ENCODE measurements around the gene TMEM171.

Gene TMEM171

DNA sequence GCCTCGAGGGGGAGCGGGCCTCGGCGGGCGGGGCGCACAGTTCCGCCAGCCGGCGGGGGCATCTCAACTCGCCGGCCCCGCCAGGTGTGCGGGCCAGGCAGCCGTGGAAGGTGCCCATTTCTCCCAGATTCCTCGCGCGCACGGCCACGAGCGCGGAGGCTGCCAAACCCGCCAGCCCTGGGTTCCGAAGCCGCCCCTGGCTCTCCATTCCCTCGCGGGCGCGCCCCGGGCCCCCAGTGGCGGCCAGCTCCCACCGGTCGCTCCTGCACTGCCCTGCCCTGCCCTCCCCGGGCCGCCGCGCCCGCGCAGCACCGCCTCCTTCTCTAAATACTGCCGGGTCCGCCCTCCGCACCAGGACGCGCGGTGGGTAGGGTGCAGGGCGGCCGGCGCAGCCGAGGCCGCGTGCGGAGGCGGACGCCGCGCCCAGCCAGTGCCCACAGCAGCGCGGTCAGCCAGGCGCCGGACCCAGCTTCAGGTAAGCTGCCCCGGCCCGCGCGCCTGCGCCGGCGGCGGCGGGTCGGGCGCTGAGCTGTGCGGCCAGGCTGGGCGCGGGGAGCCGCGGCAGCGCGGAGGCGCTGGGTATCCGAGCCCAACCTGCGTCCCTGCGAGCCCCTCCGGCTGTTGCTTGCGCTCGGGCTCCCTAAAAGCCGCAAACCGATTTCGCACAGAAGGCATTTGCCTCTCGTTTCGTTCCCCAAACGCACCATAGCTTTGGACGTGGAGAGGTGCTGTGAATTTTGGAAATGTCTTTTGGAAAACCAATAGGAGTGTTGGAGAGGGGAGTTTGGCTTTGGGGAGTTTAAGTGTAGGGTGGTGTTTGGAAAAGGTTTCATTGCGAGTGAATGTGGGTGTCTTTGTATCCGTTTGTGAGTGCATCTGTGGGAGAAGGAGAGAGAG is at the start of gene TMEM171:
TSS of gene TMEM171 (plus strand) at position 354 of the 897 bp plus-strand sequence. CDS start 2,799 bp downstream, outside the sequence.
- no peak for DNase-seq

DNA sequence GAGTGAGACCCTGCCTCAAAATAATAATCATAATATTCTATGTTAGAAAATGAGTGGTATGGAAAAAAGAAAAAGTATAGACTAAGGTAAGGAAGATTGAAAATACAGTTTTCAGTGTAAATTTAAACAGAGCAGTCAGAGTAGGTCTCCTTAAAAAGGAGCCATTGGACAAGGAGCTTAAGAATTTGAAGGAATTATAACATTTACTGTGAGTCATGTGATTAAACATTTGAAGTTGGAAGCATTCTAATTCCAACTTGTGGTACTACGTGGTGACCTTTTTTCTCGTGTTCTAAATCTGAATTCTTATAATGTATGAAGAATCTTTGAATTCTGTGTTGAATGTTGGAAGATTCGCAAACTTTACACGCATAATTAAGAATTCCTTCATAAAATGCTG is 39.3 kb upstream of the TMEM171 start:
- no peak for DNase-seq

DNA sequence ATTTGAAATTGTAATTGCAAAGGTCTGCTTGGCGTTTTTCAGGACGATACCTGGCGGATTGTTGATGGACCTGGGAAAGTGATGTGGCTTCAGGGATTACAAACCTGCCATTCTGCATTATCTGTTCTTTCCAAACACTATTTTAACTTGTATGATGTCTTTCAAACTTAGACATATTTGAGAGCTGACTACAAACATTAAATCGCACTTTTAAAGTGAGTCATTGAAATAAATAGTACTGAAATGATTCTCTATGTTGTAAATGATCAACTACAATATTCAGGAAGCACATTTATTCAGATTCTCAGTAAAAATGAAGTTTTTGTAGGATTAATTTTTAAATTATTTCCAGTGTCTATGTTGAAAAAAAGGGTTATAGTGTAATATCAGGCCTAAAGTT is 32.3 kb upstream of the TMEM171 start:
- no peak for DNase-seq

- DNase-seq: no peak
Measured at GRCh38 chr5:73093943-73094342, 26.4 kb upstream of the TMEM171 start.

DNA sequence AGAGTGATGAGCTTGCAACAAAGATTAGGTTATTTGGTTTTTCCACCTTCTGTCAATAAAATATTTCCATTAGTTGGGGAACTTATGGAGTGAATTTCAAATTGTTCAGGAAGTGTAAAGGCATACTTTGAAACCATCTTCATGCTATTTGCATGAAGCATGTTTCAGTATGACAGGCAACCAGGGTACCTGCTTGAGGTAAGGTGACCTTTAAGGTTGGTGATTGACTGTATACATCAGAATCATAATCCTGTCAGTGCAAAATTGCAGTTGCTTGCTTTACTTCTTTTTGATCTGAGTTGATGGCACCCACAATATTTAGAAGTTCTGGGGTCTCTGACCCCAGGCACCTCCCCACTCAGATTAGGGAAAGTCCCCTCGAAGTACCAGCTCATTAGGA is 26.0 kb upstream of the TMEM171 start:
- DNase-seq: no peak

DNA sequence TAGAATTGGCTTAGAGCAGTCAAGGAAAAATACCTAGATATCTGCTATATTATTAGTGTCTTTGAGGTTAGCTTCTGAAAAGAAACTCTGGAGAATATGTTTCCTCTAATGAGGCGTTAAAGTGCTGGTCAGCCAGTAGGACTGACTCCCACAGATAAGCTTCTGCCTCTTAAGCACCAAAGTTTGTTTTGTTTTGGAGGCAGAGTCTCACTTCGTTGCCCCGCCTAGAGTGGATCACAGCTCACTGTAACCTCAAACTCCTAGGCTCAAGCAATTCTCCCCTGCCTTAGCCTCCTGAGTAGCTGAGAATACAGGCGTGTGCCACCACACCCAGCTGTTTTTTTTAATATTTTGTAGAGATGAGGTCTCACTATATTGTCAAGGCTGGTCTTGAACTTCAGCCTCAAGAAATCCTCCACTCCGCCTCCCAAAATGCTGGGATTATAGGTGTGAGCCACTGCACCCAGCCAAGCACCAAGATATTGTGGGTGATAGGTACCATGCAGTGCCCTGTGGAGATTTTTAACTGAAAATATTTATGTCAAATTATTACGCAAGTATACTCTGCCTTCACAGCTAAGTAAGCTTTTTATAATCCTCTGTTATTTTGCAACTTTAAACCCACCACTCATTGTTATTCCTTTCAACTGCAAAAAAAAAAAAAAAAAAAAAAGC is 24.7 kb upstream of the TMEM171 start:
- no peak for DNase-seq

DNA sequence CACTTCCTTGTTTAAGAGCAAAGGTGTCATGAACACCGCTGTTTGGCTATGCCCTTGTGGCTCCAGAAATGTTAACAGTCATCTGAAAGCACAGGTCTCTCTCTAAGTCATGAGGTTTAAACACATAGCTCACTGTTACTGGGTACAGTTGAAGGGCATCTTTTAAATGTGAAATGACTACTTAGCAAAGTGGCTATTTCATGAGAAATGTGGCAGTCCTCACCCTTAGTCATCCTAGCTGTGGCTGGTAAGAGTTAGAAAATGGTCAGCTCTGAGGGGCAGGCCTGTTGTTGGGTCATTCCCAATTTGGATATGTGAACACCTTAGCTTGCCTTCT is 24.2 kb upstream of the TMEM171 start:
- no peak for DNase-seq

DNA sequence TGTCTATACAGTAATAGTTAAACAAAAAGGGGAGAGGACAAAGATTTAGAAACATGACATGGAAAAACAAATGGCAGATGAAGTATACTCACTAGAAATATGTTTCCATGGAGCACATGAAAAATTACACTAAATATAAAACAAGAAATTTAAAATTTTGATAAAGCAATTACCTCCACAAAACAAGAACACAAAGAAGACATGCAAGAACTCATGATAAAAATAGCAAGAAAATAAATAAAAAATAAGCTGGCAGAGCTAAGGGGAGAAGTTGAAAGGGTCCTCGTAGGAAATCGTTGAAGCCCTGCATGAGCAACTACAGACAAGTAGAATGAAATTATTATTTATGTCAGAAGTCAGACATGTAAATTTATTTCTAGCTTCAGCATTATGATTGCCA is 22.6 kb upstream of the TMEM171 start:
- no peak for DNase-seq

GRCh38 chr5:73100109-73100508 is 20.3 kb upstream of the TMEM171 start:
- no peak for DNase-seq

DNA sequence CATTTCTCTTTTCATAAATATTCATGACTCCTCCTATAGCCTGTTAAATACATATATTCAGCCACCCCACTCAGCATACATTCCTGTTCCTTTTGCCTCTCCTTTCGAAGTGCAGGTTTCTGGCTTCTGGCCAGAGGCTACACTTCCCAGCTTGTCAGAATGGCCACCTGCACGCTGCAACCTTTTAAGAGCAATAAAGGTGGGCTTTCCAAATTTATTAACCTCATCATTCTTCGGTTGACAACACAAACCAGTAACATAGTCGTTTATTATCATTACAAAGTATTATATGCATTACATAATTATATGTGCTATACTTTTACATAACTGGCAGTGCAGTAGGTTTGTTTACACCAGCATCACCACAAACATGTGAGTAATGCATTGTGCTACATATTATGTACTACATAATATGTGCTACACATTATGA is 16.5 kb upstream of the TMEM171 start:
- peak; percentile 75 to 81 for DNase-seq

DNA sequence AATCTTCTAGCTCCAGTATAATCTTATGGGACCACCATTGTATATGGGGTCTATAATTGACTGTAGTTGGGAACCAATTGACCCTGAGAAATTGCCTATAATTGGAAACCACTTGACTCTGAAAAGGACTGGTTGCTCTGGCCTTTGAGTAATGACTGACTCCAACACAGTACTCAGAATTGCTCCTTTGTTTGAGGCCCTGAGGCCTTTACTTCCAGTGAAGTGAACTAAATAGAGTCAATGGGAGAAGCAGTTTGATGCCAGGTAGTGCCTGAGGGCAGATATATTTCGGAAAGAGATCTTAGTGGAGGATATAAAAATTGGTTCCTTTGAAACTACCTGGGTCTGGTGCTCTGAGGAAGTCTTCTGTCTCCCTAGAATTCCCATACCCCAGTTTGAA is 16.0 kb upstream of the TMEM171 start:
- DNase-seq: peak in 1 of 2 experiments; percentile 1

GRCh38 chr5:73106335-73106734 is 14.0 kb upstream of the TMEM171 start:
- DNase-seq: no peak

- DNase-seq: no peak
Measured at GRCh38 chr5:73110190-73110589, 10.2 kb upstream of the TMEM171 start.

GRCh38 chr5:73111536-73111935 is 8.8 kb upstream of the TMEM171 start:
- DNase-seq: no peak

DNA sequence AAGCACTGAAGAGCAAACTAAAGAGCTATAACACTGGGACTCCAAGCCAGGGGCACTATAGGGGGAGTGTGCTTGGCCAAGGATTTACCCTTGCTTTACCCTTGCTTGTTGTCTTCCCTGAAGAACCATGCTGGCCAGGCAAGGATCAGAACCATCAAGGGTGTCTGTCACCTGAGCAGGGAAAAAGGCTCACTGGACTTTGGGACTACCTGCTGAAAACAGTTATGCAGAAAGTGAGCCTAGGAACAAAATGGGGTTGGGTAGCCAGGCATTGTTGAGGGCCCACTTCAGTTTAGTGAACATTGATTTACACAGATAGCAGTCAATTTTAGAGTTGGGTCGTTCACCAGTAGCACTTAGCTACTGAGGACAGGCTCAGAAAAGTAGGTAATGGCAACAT is 8.0 kb upstream of the TMEM171 start:
- DNase-seq: no peak

DNA sequence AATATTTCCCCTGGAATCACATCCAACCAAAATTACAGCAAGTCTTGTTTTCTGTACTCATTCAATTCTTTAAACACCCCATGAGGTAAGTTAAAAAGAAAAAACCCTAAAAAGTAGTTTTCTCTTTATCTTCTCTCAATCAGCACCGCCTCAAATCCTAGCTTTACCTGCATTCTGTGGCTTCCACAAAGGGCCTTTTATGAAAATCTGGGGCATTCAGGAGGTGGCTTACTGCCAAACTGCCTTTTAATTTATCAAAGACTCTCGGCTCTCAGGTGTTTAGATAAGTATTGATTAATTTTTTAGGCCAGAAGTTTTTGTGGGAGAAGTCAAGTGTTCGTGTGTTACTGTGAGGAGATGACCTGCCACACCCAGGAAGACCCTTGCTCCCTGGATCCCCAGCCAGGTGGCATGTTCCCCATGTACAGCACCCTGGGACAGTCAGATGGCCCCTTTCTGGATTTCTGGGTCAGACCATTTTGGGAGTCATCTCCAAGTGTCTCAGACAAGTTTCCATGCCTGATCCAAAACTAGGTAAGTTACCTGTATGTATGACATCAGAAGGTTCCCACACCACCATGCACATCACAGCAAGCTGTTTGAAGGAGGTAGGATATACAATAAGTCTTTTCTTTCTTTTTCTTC is 6.2 kb upstream of the TMEM171 start:
- DNase-seq: no peak

DNA sequence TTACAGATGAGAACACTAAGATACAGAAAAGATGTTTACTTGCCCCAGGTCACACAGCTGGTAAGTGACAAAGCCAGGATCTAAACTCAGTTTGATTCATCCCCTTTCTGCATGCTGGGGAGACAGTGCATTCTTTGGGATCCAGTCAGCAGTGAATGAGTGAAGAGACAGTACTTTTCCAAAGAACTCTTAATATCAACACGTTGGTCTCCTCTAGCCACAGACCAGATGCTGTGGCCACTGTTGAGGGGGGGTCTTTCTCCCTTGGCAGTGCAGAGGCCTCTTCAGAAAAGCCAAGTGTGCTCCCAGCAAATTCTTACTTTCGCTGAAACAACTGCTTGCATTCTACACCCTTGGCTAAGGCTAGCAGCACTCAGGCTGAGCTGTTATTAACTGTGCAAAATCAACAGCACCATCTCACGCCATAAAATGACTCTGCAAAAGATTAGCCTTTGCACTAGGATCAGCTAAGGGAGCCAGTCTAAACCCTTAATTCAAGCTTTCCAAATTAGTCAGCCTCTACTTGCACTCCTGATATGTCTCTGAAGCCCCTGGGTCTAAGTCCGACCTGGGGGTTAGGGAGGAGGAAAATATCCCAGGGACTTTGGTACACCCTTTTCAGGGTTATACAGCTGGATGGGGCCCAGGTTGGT is 4.8 kb upstream of the TMEM171 start:
- DNase-seq: no peak

DNA sequence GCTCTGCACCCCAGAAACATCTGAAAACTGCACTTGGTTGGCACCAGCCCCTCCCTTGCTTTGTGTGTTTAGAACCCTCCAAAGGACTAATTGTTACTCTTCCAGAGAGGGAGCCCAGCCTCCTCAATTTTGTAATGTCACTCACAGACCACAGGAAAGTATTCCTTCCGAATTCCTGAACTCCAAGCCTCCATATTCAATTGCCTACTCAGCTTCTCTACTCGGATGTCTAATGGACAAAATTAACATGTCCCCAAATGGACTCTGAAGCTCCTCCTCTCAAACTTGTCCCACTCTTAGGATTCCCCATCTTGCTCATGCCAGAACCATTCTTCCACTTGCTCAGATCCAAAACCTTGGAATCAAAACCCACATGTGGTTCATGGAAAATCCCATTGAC is 3.9 kb upstream of the TMEM171 start:
- DNase-seq: no peak

- DNase-seq: no peak
Measured at GRCh38 chr5:73117088-73117740, 3.2 kb upstream of the TMEM171 start.

GRCh38 chr5:73118391-73118973 is 1.9 kb upstream of the TMEM171 start:
- peak; percentile 81 to 93 for DNase-seq

DNA sequence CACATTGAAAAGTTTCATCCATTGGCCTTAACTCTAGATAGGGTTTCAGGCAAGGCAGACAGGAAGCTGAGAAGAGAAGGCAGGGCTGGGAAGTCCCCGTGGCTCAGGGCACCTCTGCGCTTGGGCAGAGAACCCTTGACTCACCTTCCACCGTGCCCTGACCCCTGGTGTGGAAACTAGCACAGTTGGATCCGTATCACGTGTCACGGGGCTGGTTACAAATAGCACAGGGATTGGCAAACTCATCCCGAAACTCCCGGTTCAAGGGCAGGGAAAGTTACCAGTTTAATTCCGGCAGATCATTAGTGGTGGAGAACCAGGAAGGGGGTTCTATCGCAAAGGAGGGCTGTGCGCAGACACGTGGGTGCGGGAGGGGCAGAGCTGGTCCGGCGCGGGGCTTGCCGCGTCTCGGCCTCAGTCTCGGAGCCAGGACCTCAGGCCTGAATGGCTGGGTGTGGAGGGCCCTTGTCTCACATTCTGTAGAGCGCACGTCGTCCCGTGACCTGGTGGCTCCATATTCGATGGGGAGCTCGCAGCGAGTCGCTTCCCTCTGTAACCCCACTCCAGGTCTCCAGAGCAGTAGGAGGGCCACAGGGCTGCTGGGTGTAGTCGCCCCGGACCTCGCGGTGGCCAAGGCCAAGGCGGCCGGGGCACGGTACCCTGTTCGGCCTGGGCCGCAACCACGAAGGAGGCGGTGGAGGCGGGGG is 771 bp upstream of the TMEM171 start:
- DNase-seq: no peak

DNA sequence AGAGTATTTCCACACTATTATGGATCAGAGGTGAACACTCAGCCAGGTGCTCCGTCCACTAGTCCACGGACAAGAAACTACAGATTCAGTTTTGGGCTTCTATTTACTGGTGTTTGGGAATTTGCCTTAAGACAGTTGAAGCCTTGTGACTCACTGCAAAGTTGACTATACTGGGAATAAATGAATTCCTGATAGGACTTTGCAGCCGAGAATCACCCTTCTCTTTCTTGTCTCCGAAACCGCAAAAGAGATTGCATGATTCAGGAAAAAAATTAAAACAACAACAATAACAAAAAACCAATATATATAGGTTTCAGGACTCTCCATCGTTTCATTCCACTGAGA is 716 bp downstream of the TMEM171 start:
- no peak for DNase-seq
